Activated naive CD8-positive, alpha-beta T cell treated with anti-CD3 and anti-CD28 coated beads, Interleukin-2, amount 50 U/mL, for 24 hours (primary cell): ENCODE data around the gene LRP1B.

ENCODE experiments used
- ATAC-seq: fragments of 150-1000 bp; cut with Tn5 transposase; one replicate; pipeline ENCODE4 v1.10.0; 2021
- DNase-seq: peaks from one replicate; pipeline ENCODE4 v3.0.0; 2021
- H3K27ac Mint-ChIP-seq: one replicate; pipeline ENCODE4 v1.8.0; 2021; ENCODE audit warnings: mild to moderate bottlenecking, mixed read lengths
- H3K27me3 Mint-ChIP-seq: one replicate; pipeline ENCODE4 v1.8.0; 2021; ENCODE audit warnings: mixed read lengths
- H3K36me3 Mint-ChIP-seq: one replicate; pipeline ENCODE4 v1.8.0; 2021; ENCODE audit warnings: low read depth, mixed read lengths
- H3K4me1 Mint-ChIP-seq: one replicate; pipeline ENCODE4 v1.8.0; 2021; ENCODE audit warnings: mixed read lengths
- H3K4me3 Mint-ChIP-seq: one replicate; pipeline ENCODE4 v1.8.0; 2021; ENCODE audit warnings: mild to moderate bottlenecking, moderate library complexity, mixed read lengths
- H3K9me3 Mint-ChIP-seq: one replicate; pipeline ENCODE4 v1.8.0; 2021; ENCODE audit warnings: mixed read lengths

LRP1B gene

DNA sequence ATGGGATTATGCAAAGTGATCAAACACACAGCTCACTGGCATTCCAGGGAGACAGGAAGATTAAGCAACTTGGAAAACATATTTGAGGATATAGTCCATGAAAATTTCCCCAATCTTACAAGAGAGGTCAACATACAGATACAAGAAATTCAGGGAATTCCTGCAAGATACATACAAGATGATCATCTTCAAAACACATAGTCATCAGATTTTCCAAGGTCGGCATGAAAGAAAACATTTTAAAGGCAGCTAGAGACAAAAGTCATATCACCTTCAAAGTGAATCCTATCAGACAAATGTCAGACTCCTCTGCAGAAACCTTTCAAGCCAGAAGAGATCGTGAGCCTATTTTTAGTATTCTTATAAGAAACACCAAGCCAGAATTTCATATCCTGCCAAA is 1188.5 kb downstream of the LRP1B start:
- H3K4me3 Mint-ChIP-seq: no peak overlapping the region
- DNase-seq (no peak), ATAC-seq (no peak)
- peaks cover 12% of the 10 kb centered on the region for H3K9me3 Mint-ChIP-seq
- no peak overlapping the region for H3K27ac Mint-ChIP-seq
- no peaks in the 10 kb centered on the region for H3K36me3 Mint-ChIP-seq
- H3K27me3 Mint-ChIP-seq: no peaks in the 10 kb centered on the region
- no peaks in the 10 kb centered on the region for H3K4me1 Mint-ChIP-seq

DNA sequence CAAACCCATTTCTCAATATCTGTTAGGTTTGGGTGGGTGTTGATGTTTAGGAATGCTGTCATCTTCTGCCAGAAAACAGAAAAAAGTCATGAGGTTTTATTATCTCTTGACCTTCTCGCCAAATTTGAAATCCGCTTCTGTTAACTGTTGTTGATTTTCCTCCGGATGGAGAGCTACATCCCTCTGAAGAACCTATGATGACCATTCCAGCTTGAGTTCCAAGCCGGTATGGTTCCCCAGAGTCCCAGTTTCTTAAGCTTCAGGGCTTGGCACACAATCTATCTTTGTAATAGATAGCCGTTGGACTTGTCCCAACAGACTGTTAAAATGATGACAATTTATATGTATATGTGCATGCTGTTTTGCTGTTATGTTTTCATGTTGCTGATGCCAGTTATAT is 1201.0 kb downstream of the LRP1B start:
- no peak for DNase-seq
- H3K27ac Mint-ChIP-seq: no peak overlapping the region
- no peaks in the 10 kb centered on the region for H3K27me3 Mint-ChIP-seq
- no peak overlapping the region for H3K4me3 Mint-ChIP-seq
- ATAC-seq: no peak
- peaks cover 5% of the 10 kb centered on the region for H3K9me3 Mint-ChIP-seq
- H3K36me3 Mint-ChIP-seq: no peaks in the 10 kb centered on the region
- H3K4me1 Mint-ChIP-seq: no peaks in the 10 kb centered on the region

DNA sequence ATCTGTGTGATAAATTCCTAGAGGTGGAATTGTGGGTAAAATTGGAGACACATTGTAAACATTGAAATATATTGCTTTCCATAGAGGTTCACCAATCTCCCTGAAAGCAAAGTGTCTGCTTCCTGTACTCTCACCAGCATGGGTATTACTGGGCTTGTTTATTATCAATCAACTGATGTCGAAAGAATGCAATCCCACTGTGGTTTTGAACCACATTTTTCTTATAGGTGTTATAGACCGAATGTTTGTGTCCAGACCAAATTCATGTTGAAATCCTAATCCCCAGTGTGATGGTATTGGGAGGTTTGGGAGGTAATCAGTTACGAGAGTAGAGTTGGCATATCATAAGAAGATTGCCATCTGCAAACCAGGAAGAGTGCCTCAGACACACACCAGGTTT is 1212.4 kb downstream of the LRP1B start:
- Mint-ChIP-seq H3K4me1 (no peaks in the 10 kb centered on the region), H3K36me3 (no peaks in the 10 kb centered on the region), H3K27me3 (no peaks in the 10 kb centered on the region), H3K9me3 (peaks cover 10% of the 10 kb centered on the region), H3K4me3 (no peak overlapping the region), H3K27ac (no peak overlapping the region)
- ATAC-seq: no peak
- no peak for DNase-seq

GRCh38 chr2:140916410-140916809 is 1214.4 kb downstream of the LRP1B start:
- Mint-ChIP-seq H3K27ac (no peak overlapping the region), H3K9me3 (peaks cover 10% of the 10 kb centered on the region), H3K4me1 (no peaks in the 10 kb centered on the region), H3K27me3 (no peaks in the 10 kb centered on the region), H3K36me3 (no peaks in the 10 kb centered on the region), H3K4me3 (no peak overlapping the region)
- no peak for ATAC-seq
- DNase-seq: no peak

- Mint-ChIP-seq H3K4me1 (no peaks in the 10 kb centered on the region), H3K27ac (no peak overlapping the region), H3K27me3 (no peaks in the 10 kb centered on the region), H3K4me3 (no peak overlapping the region), H3K9me3 (peaks cover 5% of the 10 kb centered on the region), H3K36me3 (no peaks in the 10 kb centered on the region)
- ATAC-seq: no peak
- no peak for DNase-seq
These were observed 1220.1 kb downstream of the LRP1B start for GRCh38 chr2:140910683-140911082.

DNA sequence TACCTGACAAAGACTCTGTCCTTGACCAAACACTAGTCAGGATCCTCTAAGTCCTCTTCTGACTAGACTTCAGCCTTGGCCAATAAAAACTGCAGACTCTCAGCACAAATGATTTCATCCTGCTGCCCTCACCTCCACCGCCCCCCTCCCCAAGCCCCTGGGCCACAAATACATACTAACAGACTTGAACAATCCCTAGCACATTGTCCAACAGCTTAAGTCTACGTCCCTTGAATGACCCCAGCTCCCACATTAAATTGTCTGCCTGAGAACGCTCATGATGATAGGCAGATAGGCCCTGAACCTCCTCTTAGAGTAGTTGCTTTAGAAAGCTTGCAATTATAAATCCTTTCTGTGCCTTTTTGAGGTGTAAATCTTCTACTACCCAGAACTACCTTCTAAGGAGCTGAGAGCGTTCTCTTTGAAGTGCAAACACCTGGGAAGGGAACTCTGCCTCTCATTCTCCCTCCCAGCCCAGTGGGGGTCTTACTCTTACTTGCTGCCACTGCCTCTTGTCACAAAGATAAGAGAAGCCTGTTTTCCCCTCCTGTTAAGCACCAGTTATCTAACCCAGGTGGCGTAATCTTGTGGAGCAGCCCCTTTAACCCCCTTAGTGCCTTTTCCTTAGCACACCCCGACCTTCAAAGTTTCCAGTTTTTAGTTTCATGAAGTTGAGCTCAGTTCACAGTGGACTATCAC is 1225.6 kb downstream of the LRP1B start:
- no peaks in the 10 kb centered on the region for H3K4me1 Mint-ChIP-seq
- no peak overlapping the region for H3K4me3 Mint-ChIP-seq
- H3K27ac Mint-ChIP-seq: no peak overlapping the region
- ATAC-seq (no peak), DNase-seq (no peak)
- H3K27me3 Mint-ChIP-seq: no peaks in the 10 kb centered on the region
- H3K9me3 Mint-ChIP-seq: no peaks in the 10 kb centered on the region
- no peaks in the 10 kb centered on the region for H3K36me3 Mint-ChIP-seq

DNA sequence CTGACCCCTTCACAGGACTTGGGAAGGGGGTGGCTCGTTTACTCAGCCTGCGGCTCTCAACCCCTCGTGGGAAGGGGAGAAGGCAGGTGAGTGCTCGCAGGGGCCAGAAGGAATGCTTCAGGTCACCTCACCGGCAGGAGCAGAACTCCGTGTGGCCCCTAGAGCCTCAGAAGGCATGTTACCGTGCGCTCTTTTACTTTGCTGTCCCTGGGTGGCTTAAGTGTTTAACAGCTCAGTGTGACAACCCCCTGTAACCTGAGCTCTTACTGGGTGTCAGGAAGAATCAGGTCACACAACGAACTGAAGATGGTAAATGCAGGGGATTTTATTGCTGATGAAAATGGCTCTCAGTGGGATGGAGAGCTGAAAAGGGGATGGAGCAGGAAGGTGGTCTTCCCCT is 1235.4 kb downstream of the LRP1B start:
- no peak overlapping the region for H3K27ac Mint-ChIP-seq
- DNase-seq: no peak
- no peak overlapping the region for H3K4me3 Mint-ChIP-seq
- no peaks in the 10 kb centered on the region for H3K36me3 Mint-ChIP-seq
- H3K27me3 Mint-ChIP-seq: no peaks in the 10 kb centered on the region
- no peaks in the 10 kb centered on the region for H3K4me1 Mint-ChIP-seq
- H3K9me3 Mint-ChIP-seq: peaks cover 16% of the 10 kb centered on the region
- no peak for ATAC-seq

DNA sequence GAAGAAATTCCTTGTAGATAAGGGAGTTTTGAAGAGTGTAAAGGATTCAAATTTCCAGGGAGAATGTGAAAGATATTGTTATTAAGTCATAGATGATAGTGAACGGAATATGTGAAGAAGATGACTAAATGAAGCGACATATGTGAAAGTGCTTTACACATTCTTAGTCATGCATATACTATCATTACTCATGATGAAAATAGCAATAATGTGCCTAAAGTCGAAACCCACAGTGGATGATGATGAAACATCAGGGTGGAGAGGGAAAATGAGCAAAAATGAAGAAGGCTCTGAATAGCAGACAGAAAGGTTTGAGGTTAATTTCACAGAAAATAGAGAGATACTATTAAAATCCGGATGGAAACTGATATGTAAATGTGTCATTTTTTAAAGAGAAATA is 1237.1 kb downstream of the LRP1B start:
- DNase-seq (no peak), ATAC-seq (no peak)
- Mint-ChIP-seq H3K4me3 (no peak overlapping the region), H3K27ac (no peak overlapping the region), H3K36me3 (no peaks in the 10 kb centered on the region), H3K9me3 (peaks cover 10% of the 10 kb centered on the region), H3K27me3 (no peaks in the 10 kb centered on the region), H3K4me1 (no peaks in the 10 kb centered on the region)

DNA sequence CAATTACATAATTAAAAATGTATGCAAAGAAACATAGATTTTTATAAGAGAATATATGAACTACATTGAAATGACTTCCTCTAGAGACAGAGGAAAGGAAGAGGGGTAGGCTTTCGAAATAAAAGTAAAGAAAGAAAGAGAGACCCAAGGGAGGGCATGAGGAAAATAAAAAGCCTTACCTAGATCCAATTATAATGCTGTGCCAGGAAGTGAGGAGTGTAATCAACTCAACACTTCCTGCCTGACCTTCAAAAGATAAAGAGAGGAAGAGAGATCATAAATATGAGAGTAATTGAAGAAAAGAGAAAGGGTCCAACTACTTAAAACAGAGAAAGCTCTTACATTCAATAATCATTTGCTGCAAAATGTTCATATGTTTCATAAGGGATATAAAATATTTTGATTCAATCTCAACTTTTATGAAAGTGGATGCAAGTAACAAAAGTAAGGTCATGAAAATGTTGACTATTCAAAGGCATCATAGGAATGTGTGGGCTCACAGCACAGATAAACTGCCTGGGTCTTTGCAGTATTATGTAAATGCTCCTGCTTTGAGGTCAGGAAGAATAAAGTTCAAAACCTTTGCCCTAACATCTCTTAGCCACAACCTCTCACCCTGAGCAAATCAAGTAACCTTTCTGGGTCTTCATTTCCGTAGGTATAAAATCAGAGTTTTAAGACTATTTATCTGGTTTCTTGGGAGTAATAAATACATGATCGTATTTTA is 1237.7 kb downstream of the LRP1B start:
- Mint-ChIP-seq H3K9me3 (peaks cover 10% of the 10 kb centered on the region), H3K4me1 (no peaks in the 10 kb centered on the region), H3K4me3 (no peak overlapping the region), H3K27me3 (no peaks in the 10 kb centered on the region), H3K27ac (no peak overlapping the region), H3K36me3 (no peaks in the 10 kb centered on the region)
- DNase-seq (no peak), ATAC-seq (no peak)

- Mint-ChIP-seq H3K4me3 (no peak overlapping the region), H3K27me3 (no peaks in the 10 kb centered on the region), H3K36me3 (no peaks in the 10 kb centered on the region), H3K27ac (no peak overlapping the region), H3K4me1 (no peaks in the 10 kb centered on the region), H3K9me3 (peaks cover 10% of the 10 kb centered on the region)
- DNase-seq (no peak), ATAC-seq (no peak)
These were observed 1238.4 kb downstream of the LRP1B start for GRCh38 chr2:140892436-140892835.

- Mint-ChIP-seq H3K27me3 (no peaks in the 10 kb centered on the region), H3K9me3 (peaks cover 10% of the 10 kb centered on the region), H3K4me3 (no peak overlapping the region), H3K36me3 (no peaks in the 10 kb centered on the region), H3K27ac (no peak overlapping the region), H3K4me1 (no peaks in the 10 kb centered on the region)
- DNase-seq: no peak
- no peak for ATAC-seq
These were observed 1239.1 kb downstream of the LRP1B start for GRCh38 chr2:140891614-140892212.

GRCh38 chr2:140882671-140883620 is 1247.9 kb downstream of the LRP1B start:
- Mint-ChIP-seq H3K4me3 (no peak overlapping the region), H3K9me3 (peaks cover 4% of the 10 kb centered on the region), H3K36me3 (no peaks in the 10 kb centered on the region), H3K4me1 (no peaks in the 10 kb centered on the region), H3K27me3 (no peaks in the 10 kb centered on the region), H3K27ac (no peak overlapping the region)
- DNase-seq (no peak), ATAC-seq (no peak)

GRCh38 chr2:140880573-140880972 is 1250.2 kb downstream of the LRP1B start:
- Mint-ChIP-seq H3K4me1 (no peaks in the 10 kb centered on the region), H3K4me3 (no peak overlapping the region), H3K9me3 (peaks cover 4% of the 10 kb centered on the region), H3K27me3 (no peaks in the 10 kb centered on the region), H3K27ac (no peak overlapping the region), H3K36me3 (no peaks in the 10 kb centered on the region)
- no peak for DNase-seq
- no peak for ATAC-seq

DNA sequence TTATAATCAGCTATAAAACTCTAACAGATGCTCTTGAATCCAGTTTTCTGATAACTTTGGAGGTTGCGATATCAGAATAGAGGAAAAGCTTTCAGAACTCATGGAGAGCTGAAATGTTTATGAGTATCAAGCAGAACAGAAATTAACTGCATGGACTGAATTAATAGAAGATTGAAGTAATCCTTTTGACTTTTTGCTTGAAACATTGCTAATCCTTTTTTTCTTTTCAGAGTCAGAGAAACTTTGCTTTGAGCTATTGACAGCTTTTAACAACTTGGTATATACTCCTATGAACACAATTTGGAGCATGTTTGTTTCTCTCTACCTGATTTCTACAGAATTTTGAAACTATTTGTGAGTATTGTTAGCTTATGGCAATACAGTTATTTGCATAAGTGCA is 1254.8 kb downstream of the LRP1B start:
- Mint-ChIP-seq H3K9me3 (peaks cover 4% of the 10 kb centered on the region), H3K4me1 (no peaks in the 10 kb centered on the region), H3K27ac (no peak overlapping the region), H3K4me3 (no peak overlapping the region), H3K36me3 (no peaks in the 10 kb centered on the region), H3K27me3 (no peaks in the 10 kb centered on the region)
- DNase-seq (no peak), ATAC-seq (no peak)
